Peyer's patch (tissue), 4 donors: ENCODE measurements around the gene SSTR3. TPM values are rescaled to one million over a fixed set of nuclear protein-coding genes. Genes with fewer than 3 reads are reported as not detected.
"Not testable (repeated sequence)": the region's sequence is repeated elsewhere in the genome, so short reads cannot be mapped to it uniquely, and the experiment has no call there.

ENCODE experiments used
- DNase-seq, 3 donors: peaks; one replicate each; pipeline ENCODE4 v3.0.0-alpha.2; 2017 to 2019
- H3K27ac ChIP-seq, 4 donors: fragments of 200-600 bp; sonication (generic); one replicate each; pipeline ENCODE4 v1.5.1; 2016 to 2019
- H3K27me3 ChIP-seq, 2 donors: fragments of 200-600 bp; sonication (generic); one replicate each; pipeline ENCODE4 v1.5.1; 2019
- H3K36me3 ChIP-seq, 3 donors: fragments of 200-600 bp; sonication (generic); one replicate each; pipeline ENCODE4 v1.5.1; 2016 to 2019
- H3K4me1 ChIP-seq, 4 donors: fragments of 200-600 bp; sonication (generic); one replicate each; pipeline ENCODE4 v1.5.1; 2016 to 2019
- H3K4me3 ChIP-seq, 4 donors: fragments of 200-600 bp; sonication (generic); 1 replicate in 3 of 4; 2 replicates in 1 of 4; pipeline ENCODE4 v1.5.1; 2016 to 2019; ENCODE audit warnings: mild to moderate bottlenecking in 1 of 4
- H3K9me3 ChIP-seq, 4 donors: fragments of 200-600 bp; sonication (generic); one replicate each; pipeline ENCODE4 v1.5.1; 2016 to 2019; ENCODE audit warnings: mild to moderate bottlenecking in 1 of 4
- POLR2A ChIP-seq, 2 donors: fragments of 450-650 bp; IDR thresholded peaks; one replicate each; pipeline ENCODE4 v1.5.1; 2017; ENCODE audit warnings: antibody characterized with exemption in 2 of 2, mild to moderate bottlenecking in 2 of 2, moderate library complexity in 2 of 2
- total RNA-seq, 4 donors: library from RNA; depleted of rRNA; stranded (reverse); fragments of >200 nt; gene quantifications; one replicate each; pipeline ENCODE4 v1.1.0, GENCODE V29; 2016
- TF ChIP-seq, protein P1 (sequence below), 6 experiments: fragments of 450-650 bp in 4 of 6; fragments of 200-600 bp in 2 of 6; sonication (generic) in 1 of 6; IDR thresholded peaks; one replicate each; pipeline ENCODE4 v1.5.1; 2017 to 2019; ENCODE audit warnings: antibody characterized with exemption in 6 of 6, mild to moderate bottlenecking in 3 of 6, moderate library complexity in 1 of 6

SSTR3 gene
- total RNA-seq, 4 donors from 2014 or later, result not detected

DNA sequence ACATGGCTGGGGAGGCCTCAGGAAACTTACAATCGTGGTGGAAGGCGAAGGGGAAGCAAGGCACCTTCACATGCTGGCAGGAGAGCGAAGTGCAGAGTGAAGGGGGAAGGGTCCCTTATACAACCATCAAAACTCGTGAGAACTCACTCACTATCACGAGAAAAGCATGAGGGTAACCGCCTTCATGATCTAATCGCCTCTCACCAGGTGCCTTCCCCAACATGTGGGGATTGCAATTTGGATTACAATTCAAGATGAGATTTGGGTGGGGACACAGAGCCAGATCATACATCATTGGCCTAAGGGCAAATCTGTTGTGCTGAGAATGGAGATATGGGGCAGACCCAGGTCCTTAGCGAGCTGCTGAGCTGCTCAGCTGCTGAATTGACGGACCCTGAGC is 37.3 kb downstream of the SSTR3 start:
- DNase-seq, result no peak
- H3K4me3 ChIP-seq, result no peak overlapping the region
- H3K4me1 ChIP-seq, result peaks cover 0 to 51% (median 13%) of the 10 kb centered on the region in 4 donors
- TF ChIP-seq, protein P1, sequence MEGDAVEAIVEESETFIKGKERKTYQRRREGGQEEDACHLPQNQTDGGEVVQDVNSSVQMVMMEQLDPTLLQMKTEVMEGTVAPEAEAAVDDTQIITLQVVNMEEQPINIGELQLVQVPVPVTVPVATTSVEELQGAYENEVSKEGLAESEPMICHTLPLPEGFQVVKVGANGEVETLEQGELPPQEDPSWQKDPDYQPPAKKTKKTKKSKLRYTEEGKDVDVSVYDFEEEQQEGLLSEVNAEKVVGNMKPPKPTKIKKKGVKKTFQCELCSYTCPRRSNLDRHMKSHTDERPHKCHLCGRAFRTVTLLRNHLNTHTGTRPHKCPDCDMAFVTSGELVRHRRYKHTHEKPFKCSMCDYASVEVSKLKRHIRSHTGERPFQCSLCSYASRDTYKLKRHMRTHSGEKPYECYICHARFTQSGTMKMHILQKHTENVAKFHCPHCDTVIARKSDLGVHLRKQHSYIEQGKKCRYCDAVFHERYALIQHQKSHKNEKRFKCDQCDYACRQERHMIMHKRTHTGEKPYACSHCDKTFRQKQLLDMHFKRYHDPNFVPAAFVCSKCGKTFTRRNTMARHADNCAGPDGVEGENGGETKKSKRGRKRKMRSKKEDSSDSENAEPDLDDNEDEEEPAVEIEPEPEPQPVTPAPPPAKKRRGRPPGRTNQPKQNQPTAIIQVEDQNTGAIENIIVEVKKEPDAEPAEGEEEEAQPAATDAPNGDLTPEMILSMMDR (IDR thresholded peaks at IDR 0.05), result no peak
- TF ChIP-seq POLR2A (IDR thresholded peaks at IDR 0.05), result no peak
- H3K27me3 ChIP-seq, result no peaks in the 10 kb centered on the region
- no peaks in the 10 kb centered on the region for H3K9me3 ChIP-seq
- H3K27ac ChIP-seq, result no peak overlapping the region
- no peaks in the 10 kb centered on the region for H3K36me3 ChIP-seq

DNA sequence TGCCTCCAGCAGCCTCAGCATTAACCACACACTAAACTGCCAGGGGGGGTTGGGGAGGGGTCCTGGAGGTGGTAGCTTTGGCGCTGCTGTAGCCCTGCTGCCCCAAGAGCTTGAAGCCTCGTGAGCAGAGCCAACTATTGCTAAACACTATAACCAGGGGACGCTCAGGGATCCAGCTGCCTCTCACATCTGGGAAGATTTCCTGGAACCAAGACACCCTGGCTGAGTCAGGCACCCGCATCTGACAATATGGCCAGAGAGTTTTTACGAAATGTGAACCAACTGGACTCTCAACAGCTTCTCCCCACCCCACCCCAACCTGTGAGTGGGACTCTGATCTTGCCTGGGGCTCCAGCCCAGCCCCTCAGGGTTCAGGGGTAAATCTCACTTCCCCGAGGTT is 38.6 kb downstream of the SSTR3 start:
- no peak for TF ChIP-seq POLR2A (IDR thresholded peaks at IDR 0.05)
- TF ChIP-seq, protein P1 (IDR thresholded peaks at IDR 0.05), result no peak
- Histone ChIP-seq H3K27ac (no peak overlapping the region), H3K36me3 (no peaks in the 10 kb centered on the region), H3K9me3 (no peaks in the 10 kb centered on the region), H3K4me1 (peaks cover 0 to 40% (median 11%) of the 10 kb centered on the region in 4 donors), H3K4me3 (no peak overlapping the region), H3K27me3 (no peaks in the 10 kb centered on the region)
- DNase-seq, result peak in 1 of 3 donors; percentile 37

DNA sequence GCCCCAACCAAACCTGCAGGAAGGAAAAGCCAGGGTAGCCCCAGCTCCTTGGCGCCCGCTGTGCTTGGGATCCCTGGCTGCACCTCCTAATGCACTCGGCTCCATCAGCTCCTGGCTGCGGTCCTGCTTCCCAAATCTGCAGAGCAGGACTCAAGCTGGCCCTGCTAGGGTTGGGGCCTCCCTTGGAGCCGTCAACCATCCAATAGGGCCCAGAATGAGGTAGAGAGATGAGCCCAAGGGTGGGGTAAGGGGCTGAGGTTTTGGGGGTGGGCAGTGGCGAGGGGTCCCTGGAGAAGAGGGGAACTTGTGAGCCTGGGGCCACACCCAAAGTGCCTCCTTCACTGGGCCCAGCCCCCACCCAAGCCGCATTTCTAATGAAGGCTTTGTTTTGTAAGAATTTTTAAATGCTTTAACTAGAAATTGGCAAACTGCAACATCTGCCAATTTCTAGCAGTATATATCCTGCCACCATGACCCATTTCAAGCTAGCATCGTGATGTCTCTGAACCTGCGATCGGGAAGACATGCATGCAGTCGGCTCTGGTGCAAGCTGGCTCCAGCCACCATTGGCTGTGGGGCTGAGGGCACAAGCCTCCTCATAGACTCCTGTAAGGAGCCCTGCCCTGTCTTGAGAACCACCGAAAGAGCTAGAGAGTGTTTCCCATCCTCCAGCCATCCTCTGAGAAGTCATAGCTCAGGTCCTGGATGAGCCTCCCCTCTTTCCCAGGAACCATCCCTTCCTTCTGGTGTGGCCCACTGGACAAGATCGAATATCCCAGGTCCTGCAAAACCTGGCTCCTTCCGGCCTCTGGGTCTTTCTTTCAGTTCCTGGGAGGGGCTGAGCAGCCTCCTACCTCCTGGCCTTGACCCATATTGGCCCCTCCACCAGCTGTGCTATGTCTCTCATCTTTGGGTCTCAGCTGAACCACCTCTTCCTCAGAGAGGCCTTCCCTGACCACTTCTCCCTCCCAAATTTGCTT is 39.7 kb downstream of the SSTR3 start:
- H3K4me3 ChIP-seq, result no peak overlapping the region
- H3K9me3 ChIP-seq, result no peaks in the 10 kb centered on the region
- TF ChIP-seq POLR2A (IDR thresholded peaks at IDR 0.05), result no peak
- TF ChIP-seq, protein P1 (IDR thresholded peaks at IDR 0.05), result no peak
- H3K27me3 ChIP-seq, result no peaks in the 10 kb centered on the region
- no peak for DNase-seq
- no peaks in the 10 kb centered on the region for H3K36me3 ChIP-seq
- peaks cover 0 to 38% (median 8%) of the 10 kb centered on the region in 4 donors for H3K4me1 ChIP-seq
- H3K27ac ChIP-seq, result no peak overlapping the region

DNA sequence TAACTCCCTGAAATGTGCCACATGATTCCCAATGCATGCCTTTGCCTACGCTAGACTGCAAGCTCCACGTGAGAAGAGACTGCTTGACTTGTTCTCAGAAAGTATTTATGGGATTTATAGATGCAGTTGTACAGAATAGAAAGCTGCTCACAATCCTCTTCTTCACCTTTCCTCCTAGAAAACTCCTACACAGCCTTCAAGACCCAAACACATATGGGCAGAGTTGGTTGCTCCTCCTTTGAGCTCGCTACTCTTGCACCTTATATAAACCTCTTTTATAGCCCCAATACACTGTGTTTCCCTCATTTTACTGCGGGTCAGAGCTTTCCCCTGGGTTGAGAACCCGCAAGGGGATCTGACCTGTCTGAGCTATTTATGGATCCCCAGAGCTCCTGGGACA is 40.6 kb downstream of the SSTR3 start:
- no peaks in the 10 kb centered on the region for H3K36me3 ChIP-seq
- H3K27ac ChIP-seq, result no peak overlapping the region
- no peak for DNase-seq
- H3K27me3 ChIP-seq, result no peaks in the 10 kb centered on the region
- H3K4me1 ChIP-seq, result peaks cover 4 to 38% (median 9%) of the 10 kb centered on the region in 4 donors
- TF ChIP-seq, protein P1 (IDR thresholded peaks at IDR 0.05), result no peak
- TF ChIP-seq POLR2A (IDR thresholded peaks at IDR 0.05), result no peak
- no peak overlapping the region for H3K4me3 ChIP-seq
- no peaks in the 10 kb centered on the region for H3K9me3 ChIP-seq

DNA sequence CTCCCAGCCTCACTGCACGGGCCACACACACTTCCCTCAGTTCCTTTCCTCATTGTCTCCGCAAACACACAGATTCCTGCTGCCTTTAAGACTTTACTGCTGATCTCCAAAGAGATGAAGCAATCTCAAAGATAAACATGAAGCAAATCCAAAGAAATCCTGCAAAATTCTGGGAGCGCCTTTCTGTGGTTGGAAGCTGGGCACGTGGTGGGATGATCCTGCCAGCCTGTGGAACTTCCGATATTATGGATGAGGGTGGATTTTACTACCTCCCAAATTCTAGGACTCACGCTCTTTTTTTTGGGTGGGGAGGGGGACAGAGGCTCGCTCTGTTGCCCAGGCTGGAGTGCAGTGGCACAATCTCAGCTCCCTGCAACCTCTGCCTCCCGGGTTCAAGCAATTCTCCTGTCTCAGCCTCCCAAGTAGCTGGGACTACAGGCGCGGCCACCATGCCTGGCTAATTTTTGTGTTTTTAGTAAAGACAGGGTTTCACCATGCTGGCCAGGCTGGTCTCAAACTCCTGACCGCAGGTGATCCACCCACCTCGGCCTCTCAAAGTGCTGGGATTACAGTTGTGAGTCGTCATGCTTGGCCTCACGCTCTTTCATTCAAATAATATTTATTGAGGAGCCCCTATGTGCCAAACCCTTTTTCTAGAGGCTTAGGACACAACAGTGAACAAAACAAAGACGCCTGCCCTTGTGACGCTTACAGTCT is 41.4 kb downstream of the SSTR3 start:
- not testable (repeated sequence) for H3K4me3 ChIP-seq, H3K9me3 ChIP-seq, DNase-seq, H3K27me3 ChIP-seq, H3K36me3 ChIP-seq
- H3K4me1 ChIP-seq, result peaks cover 3 to 31% (median 9%) of the 10 kb centered on the region in 4 donors
- H3K27ac ChIP-seq, result peak overlapping the region in 2 of 4 donors; percentile 30 to 57
